ENCODE measurements around the gene SRRD.

- no peak for TF ChIP-seq POLR2AphosphoS5 (IDR thresholded peaks at IDR 0.05; ENCODE audit: low read depth, low read length)
- TF ChIP-seq, protein P1, sequence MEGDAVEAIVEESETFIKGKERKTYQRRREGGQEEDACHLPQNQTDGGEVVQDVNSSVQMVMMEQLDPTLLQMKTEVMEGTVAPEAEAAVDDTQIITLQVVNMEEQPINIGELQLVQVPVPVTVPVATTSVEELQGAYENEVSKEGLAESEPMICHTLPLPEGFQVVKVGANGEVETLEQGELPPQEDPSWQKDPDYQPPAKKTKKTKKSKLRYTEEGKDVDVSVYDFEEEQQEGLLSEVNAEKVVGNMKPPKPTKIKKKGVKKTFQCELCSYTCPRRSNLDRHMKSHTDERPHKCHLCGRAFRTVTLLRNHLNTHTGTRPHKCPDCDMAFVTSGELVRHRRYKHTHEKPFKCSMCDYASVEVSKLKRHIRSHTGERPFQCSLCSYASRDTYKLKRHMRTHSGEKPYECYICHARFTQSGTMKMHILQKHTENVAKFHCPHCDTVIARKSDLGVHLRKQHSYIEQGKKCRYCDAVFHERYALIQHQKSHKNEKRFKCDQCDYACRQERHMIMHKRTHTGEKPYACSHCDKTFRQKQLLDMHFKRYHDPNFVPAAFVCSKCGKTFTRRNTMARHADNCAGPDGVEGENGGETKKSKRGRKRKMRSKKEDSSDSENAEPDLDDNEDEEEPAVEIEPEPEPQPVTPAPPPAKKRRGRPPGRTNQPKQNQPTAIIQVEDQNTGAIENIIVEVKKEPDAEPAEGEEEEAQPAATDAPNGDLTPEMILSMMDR (IDR thresholded peaks at IDR 0.05) = no peak
- TF ChIP-seq TCF7L2 (IDR thresholded peaks at IDR 0.05; ENCODE audit: low read depth, low read length) = no peak
- no peak for TF ChIP-seq SIN3A (IDR thresholded peaks at IDR 0.05; ENCODE audit: borderline replicate concordance, insufficient read depth, low read depth, low read length)
- TF ChIP-seq, protein P2, sequence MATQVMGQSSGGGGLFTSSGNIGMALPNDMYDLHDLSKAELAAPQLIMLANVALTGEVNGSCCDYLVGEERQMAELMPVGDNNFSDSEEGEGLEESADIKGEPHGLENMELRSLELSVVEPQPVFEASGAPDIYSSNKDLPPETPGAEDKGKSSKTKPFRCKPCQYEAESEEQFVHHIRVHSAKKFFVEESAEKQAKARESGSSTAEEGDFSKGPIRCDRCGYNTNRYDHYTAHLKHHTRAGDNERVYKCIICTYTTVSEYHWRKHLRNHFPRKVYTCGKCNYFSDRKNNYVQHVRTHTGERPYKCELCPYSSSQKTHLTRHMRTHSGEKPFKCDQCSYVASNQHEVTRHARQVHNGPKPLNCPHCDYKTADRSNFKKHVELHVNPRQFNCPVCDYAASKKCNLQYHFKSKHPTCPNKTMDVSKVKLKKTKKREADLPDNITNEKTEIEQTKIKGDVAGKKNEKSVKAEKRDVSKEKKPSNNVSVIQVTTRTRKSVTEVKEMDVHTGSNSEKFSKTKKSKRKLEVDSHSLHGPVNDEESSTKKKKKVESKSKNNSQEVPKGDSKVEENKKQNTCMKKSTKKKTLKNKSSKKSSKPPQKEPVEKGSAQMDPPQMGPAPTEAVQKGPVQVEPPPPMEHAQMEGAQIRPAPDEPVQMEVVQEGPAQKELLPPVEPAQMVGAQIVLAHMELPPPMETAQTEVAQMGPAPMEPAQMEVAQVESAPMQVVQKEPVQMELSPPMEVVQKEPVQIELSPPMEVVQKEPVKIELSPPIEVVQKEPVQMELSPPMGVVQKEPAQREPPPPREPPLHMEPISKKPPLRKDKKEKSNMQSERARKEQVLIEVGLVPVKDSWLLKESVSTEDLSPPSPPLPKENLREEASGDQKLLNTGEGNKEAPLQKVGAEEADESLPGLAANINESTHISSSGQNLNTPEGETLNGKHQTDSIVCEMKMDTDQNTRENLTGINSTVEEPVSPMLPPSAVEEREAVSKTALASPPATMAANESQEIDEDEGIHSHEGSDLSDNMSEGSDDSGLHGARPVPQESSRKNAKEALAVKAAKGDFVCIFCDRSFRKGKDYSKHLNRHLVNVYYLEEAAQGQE (IDR thresholded peaks at IDR 0.05; ENCODE audit: insufficient read depth in 1 of 2, low read depth in 2 of 2, low read length in 1 of 2) = no peak
These were observed 12.8 kb downstream of the SRRD start for GRCh38 chr22:26496456-26496855.

Measured in Panc1 (cell line).